Panc1 (cell line): ENCODE measurements around the gene TYW1B. TPM values are rescaled to one million over a fixed set of nuclear protein-coding genes. Genes with fewer than 3 reads are reported as not detected.
"Not testable (repeated sequence)": the region's sequence is repeated elsewhere in the genome, so short reads cannot be mapped to it uniquely, and the experiment has no call there.

Source experiments
- ATAC-seq: fragments of 200-7000 bp; cut with Tn5 transposase; 2 replicates; pipeline ENCODE4 v1.9.1; 2020; ENCODE audit warnings: mild to moderate bottlenecking, moderate library complexity
- BruUV-seq: library from RNA; stranded (reverse); fragments of 400-500 nt; replicated peaks from 2 replicates; lab custom pipeline; 2021; lab: Mats Ljungman, UMichigan
- CTCF ChIA-PET: fragments of 300-600 bp; sonication (Branson Sonifier 250); formaldehyde crosslinking; loops from one replicate; lab custom pipeline; 2022; ENCODE audit warnings: antibody characterized with exemption; lab: Charles Lee
- POLR2A ChIA-PET: fragments of 300-600 bp; sonication (Branson Sonifier 250); formaldehyde crosslinking; loops from one replicate; lab custom pipeline; 2022; ENCODE audit warnings: antibody characterized with exemption; lab: Charles Lee
- DNase-seq: peaks from one replicate; pipeline ENCODE4 v3.0.0-alpha.2; 2010; ENCODE audit warnings: low read depth, low spot score
- H3K27ac ChIP-seq: 2 replicates; pipeline ENCODE4 v1.5.1; 2011; ENCODE audit warnings: mild to moderate bottlenecking, low read length, inconsistent platforms
- H3K27me3 ChIP-seq: fragments of 200-500 bp; sonication (Bioruptor generic); 2 replicates; pipeline ENCODE4 v1.6.0; 2014; ENCODE audit warnings: low read length, inconsistent platforms; ENCODE audit not compliant: control insufficient read depth, insufficient read depth
- H3K36me3 ChIP-seq: fragments of 200-500 bp; sonication (Bioruptor generic); 2 replicates; pipeline ENCODE4 v1.5.1; 2014; ENCODE audit warnings: inconsistent platforms, mild to moderate bottlenecking, low read length, moderate library complexity; ENCODE audit not compliant: control insufficient read depth, insufficient read depth
- H3K4me1 ChIP-seq: 2 replicates; pipeline ENCODE4 v1.5.1; 2011; ENCODE audit warnings: inconsistent platforms, mild to moderate bottlenecking, low read length, moderate library complexity; ENCODE audit not compliant: control insufficient read depth, insufficient read depth
- H3K4me3 ChIP-seq, 2 experiments: 2 replicates each; pipeline ENCODE4 v1.5.1; 2011 to 2012; ENCODE audit warnings: low read depth in 2 of 2, low read length in 2 of 2, mild to moderate bottlenecking in 2 of 2, inconsistent platforms in 1 of 2, moderate library complexity in 1 of 2
- H3K9me3 ChIP-seq: fragments of 200-500 bp; sonication (Bioruptor generic); 2 replicates; pipeline ENCODE4 v1.5.1; 2014; ENCODE audit warnings: low read depth, mild to moderate bottlenecking, inconsistent platforms, low read length, moderate library complexity; ENCODE audit not compliant: control insufficient read depth, insufficient read depth
- in situ Hi-C: cut with HindIII; loops from 2 replicates; pipeline ENCODE4 v1.10.0; 2016; ENCODE audit warnings: low sequenced_read_pairs, low pct_unique_long_range_greater_than_20kb
- intact Hi-C: fragments of 100-400 bp; cut with micrococcal nuclease; formaldehyde crosslinking; loops from one replicate; pipeline ENCODE4 v1.10.0; 2022; ENCODE audit not compliant: unreplicated experiment
- total RNA-seq: library from RNA; stranded (reverse); gene quantifications from one replicate; pipeline ENCODE4 v1.2.1, GENCODE V29; 2021; ENCODE audit not compliant: unreplicated experiment

TYW1B gene
- total RNA-seq, 1 experiment from 2014 or later: 2.3 TPM

GRCh38 chr7:72621761-72622187, 206.2 kb downstream of the TYW1B start:
- BruUV-seq, intact Hi-C loops, CTCF ChIA-PET, H3K27ac ChIP-seq, in situ Hi-C loops, H3K9me3 ChIP-seq, H3K4me3 ChIP-seq, H3K4me1 ChIP-seq, H3K27me3 ChIP-seq, DNase-seq, H3K36me3 ChIP-seq, ATAC-seq, POLR2A ChIA-PET: not testable (repeated sequence)

GRCh38 chr7:72620923-72621322, 207.1 kb downstream of the TYW1B start:
- H3K27ac ChIP-seq, H3K4me1 ChIP-seq, DNase-seq, CTCF ChIA-PET, H3K4me3 ChIP-seq, ATAC-seq, in situ Hi-C loops, BruUV-seq, intact Hi-C loops, H3K9me3 ChIP-seq, H3K36me3 ChIP-seq, POLR2A ChIA-PET, H3K27me3 ChIP-seq: not testable (repeated sequence)

- CTCF ChIA-PET: not testable (repeated sequence)
Observed at GRCh38 chr7:72618435-72619180, 209.4 kb downstream of the TYW1B start.

DNA sequence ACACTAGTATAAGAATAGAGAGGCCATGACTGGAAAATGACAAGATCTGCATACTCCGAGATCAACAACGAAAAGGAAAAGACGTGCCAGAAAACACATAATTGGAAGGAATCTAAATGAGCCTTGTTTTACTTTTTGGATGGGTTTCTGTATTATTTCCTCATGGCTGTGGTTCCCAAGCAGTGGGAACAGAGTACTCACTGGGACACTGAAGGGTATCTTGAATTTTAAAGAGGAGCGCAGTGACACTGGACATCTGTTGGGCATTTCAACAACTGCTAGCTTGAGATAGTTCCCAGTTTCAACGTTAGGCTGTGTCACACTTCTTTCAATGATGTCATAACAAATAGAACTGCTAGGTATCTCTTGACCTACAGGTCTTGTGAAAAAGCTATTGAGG, 218.2 kb downstream of the TYW1B start:
- ATAC-seq, H3K4me1 ChIP-seq, H3K9me3 ChIP-seq, intact Hi-C loops, in situ Hi-C loops, H3K27ac ChIP-seq, DNase-seq, H3K36me3 ChIP-seq, H3K27me3 ChIP-seq, BruUV-seq, CTCF ChIA-PET, H3K4me3 ChIP-seq, POLR2A ChIA-PET: not testable (repeated sequence)

More at GRCh38 chr7:72618435-72619180, 209.4 kb downstream of the TYW1B start:
- H3K27ac ChIP-seq, DNase-seq, H3K9me3 ChIP-seq, H3K36me3 ChIP-seq, ATAC-seq, intact Hi-C loops, H3K27me3 ChIP-seq, POLR2A ChIA-PET, in situ Hi-C loops, BruUV-seq, H3K4me3 ChIP-seq, H3K4me1 ChIP-seq: not testable (repeated sequence)

- BruUV-seq, H3K9me3 ChIP-seq, H3K4me1 ChIP-seq, CTCF ChIA-PET, DNase-seq, H3K27me3 ChIP-seq, POLR2A ChIA-PET, intact Hi-C loops, in situ Hi-C loops, H3K27ac ChIP-seq, H3K36me3 ChIP-seq, H3K4me3 ChIP-seq, ATAC-seq: not testable (repeated sequence)
Observed at GRCh38 chr7:72607988-72608387, 220.0 kb downstream of the TYW1B start.

DNA sequence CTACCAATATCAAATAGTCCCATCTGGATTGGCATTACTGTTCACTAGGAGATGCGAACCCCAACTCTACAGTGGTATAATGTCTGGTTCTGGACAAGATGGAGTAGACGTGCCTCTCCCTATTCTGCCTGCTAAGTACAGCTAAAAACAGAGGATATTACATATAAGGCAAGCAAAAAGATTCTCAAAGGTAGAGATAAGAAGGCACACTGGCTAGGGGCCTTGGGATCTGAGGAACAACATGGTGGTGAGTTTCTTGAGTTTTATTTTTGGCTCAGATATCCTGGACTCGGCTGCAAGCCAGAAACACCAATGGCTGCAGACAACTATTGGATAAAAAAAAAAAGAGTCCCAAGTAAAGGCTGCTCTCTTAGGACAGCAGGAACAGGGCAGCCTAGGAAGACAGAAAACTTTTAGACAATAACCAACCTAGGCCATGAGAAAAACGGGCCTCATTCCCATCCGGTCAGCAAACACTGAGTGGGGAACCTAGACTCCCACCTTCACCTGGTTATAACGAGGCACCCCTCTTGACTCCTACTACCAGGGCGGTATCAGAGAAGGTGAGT, 222.1 kb downstream of the TYW1B start:
- CTCF ChIA-PET, H3K36me3 ChIP-seq, intact Hi-C loops, H3K27ac ChIP-seq, POLR2A ChIA-PET, DNase-seq, in situ Hi-C loops, ATAC-seq, H3K9me3 ChIP-seq, H3K4me3 ChIP-seq, H3K27me3 ChIP-seq, H3K4me1 ChIP-seq, BruUV-seq: not testable (repeated sequence)

- H3K4me3 ChIP-seq, DNase-seq, POLR2A ChIA-PET: not testable (repeated sequence)
Observed at GRCh38 chr7:72604771-72605611, 223.0 kb downstream of the TYW1B start.

More at GRCh38 chr7:72604771-72605611, 223.0 kb downstream of the TYW1B start:
- H3K9me3 ChIP-seq, H3K36me3 ChIP-seq, H3K27me3 ChIP-seq, intact Hi-C loops, H3K4me1 ChIP-seq, BruUV-seq, in situ Hi-C loops, ATAC-seq, H3K27ac ChIP-seq, CTCF ChIA-PET: not testable (repeated sequence)
